Smooth muscle cell (in vitro differentiated cells): Measurements from ENCODE around the gene CLCA2. TPM values are rescaled to one million over a fixed set of nuclear protein-coding genes. Genes with fewer than 3 reads are reported as not detected.

Experiments used
- DNase-seq: peaks from one replicate; lab custom pipeline; 2025; ENCODE audit not compliant: unreplicated experiment; lab: John Stamatoyannopoulos, UW
- H2AFZ ChIP-seq: fragments of 200-600 bp; sonication (generic); 2 replicates; pipeline ENCODE4 v1.6.0; 2016; ENCODE audit warnings: antibody characterized with exemption, low read depth, mild to moderate bottlenecking
- H3F3A ChIP-seq: fragments of 200-600 bp; sonication (generic); 2 replicates; pipeline ENCODE4 v1.6.0; 2017; ENCODE audit warnings: antibody characterized with exemption, low read depth
- H3K27ac ChIP-seq: fragments of 200-600 bp; sonication (generic); 2 replicates; pipeline ENCODE4 v1.5.1; 2016; ENCODE audit warnings: low read depth, mild to moderate bottlenecking
- H3K27me3 ChIP-seq: fragments of 200-600 bp; sonication (generic); 2 replicates; pipeline ENCODE4 v1.6.1; 2016; ENCODE audit warnings: low read depth, mild to moderate bottlenecking
- H3K36me3 ChIP-seq: fragments of 200-600 bp; sonication (generic); 2 replicates; pipeline ENCODE4 v1.5.1; 2016; ENCODE audit warnings: low read depth
- H3K4me1 ChIP-seq: fragments of 200-600 bp; sonication (generic); 2 replicates; pipeline ENCODE4 v1.5.1; 2016; ENCODE audit warnings: low read depth
- H3K4me2 ChIP-seq: fragments of 200-600 bp; sonication (generic); 2 replicates; pipeline ENCODE4 v1.6.0; 2016; ENCODE audit warnings: mild to moderate bottlenecking
- H3K4me3 ChIP-seq: fragments of 200-600 bp; sonication (generic); 2 replicates; pipeline ENCODE4 v1.5.1; 2016; ENCODE audit warnings: mild to moderate bottlenecking
- H3K79me2 ChIP-seq: fragments of 200-600 bp; sonication (generic); 2 replicates; pipeline ENCODE4 v1.6.0; 2016; ENCODE audit warnings: low read depth, mild to moderate bottlenecking
- H3K9ac ChIP-seq: fragments of 200-600 bp; sonication (generic); 2 replicates; pipeline ENCODE4 v1.6.0; 2016; ENCODE audit warnings: low read depth
- H3K9me3 ChIP-seq: fragments of 200-600 bp; sonication (generic); replicated peaks from 2 replicates; pipeline ENCODE4 v1.5.1; 2016; ENCODE audit warnings: low read depth
- H4K20me1 ChIP-seq: fragments of 200-600 bp; sonication (generic); 2 replicates; pipeline ENCODE4 v1.6.0; 2016; ENCODE audit warnings: low read depth
- WGBS: methylation state at CpG from one replicate; pipeline ENCODE4 v1.1.7; 2016; ENCODE audit warnings: low lambda C conversion rate; 5-methylcytosine and 5-hydroxymethylcytosine counted together
- polyA plus RNA-seq: library from polyadenylated mRNA; unstranded; fragments of >200 nt; fragmentation: Nextera tagmentation; extraction: Ambion mirVana; gene quantifications from 2 replicates; pipeline ENCODE4 v1.2.1, GENCODE V29; 2016
- total RNA-seq: library from RNA; depleted of rRNA; stranded (reverse); fragments of >200 nt; gene quantifications from 2 replicates; pipeline ENCODE4 v1.2.3, GENCODE V29; 2014
- TF ChIP-seq, protein P1 (sequence below): fragments of 200-600 bp; sonication (generic); IDR thresholded peaks from 2 replicates; pipeline ENCODE4 v1.5.1; 2017; ENCODE audit warnings: borderline replicate concordance, mild to moderate bottlenecking, antibody characterized with exemption; ENCODE audit not compliant: insufficient read depth, poor library complexity, severe bottlenecking

CLCA2 gene
- total and polyA plus RNA-seq, 2 experiments from 2014 or later, result 1.00 to 24.2 TPM

DNA sequence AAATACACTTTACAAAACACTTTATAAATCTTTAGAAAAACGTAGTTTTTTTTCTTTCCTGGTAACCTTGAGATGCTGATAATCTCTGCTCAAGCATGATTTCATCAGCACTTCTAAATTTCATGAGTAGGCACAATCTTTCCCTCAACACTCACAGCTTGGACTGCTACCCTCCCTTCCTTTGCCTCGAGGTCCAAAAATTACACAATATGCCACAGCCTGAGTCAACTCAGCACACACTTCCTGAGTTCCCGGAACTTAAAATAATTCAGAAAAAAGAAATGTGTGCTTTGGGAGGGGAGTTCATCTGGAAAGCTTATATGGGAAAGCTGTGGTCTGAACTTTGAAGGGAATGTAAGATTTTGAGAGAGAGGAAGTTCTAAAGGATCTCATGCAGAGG, 5.9 kb downstream of the CLCA2 start:
- TF ChIP-seq, protein P1, sequence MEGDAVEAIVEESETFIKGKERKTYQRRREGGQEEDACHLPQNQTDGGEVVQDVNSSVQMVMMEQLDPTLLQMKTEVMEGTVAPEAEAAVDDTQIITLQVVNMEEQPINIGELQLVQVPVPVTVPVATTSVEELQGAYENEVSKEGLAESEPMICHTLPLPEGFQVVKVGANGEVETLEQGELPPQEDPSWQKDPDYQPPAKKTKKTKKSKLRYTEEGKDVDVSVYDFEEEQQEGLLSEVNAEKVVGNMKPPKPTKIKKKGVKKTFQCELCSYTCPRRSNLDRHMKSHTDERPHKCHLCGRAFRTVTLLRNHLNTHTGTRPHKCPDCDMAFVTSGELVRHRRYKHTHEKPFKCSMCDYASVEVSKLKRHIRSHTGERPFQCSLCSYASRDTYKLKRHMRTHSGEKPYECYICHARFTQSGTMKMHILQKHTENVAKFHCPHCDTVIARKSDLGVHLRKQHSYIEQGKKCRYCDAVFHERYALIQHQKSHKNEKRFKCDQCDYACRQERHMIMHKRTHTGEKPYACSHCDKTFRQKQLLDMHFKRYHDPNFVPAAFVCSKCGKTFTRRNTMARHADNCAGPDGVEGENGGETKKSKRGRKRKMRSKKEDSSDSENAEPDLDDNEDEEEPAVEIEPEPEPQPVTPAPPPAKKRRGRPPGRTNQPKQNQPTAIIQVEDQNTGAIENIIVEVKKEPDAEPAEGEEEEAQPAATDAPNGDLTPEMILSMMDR, result no peak

DNA sequence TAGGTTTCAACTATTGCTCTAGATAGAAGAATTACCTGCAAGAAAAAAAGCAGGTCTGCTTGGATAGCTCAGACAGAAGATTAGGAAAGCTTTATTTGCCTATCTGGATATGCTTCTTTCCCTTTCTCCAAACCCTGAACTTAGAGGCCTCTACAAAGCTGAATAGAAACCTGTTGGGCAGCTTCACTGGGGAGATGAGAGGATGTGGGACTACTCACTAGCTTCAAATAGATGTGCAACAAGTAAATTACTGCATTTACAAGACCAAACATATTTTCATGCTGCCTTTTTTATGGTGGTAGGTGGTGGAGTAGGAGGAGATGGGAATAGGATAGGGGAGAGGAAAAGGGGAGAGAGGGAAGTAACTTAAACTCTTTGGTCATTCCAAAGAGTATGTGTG, 6.4 kb downstream of the CLCA2 start:
- H3K27ac ChIP-seq, result peak overlapping the region; percentile 92
- peaks cover 26% of the 10 kb centered on the region for H3F3A ChIP-seq
- no peaks in the 10 kb centered on the region for H4K20me1 ChIP-seq
- TF ChIP-seq, protein P1, result no peak
- DNase-seq, result no peak
- peak overlapping the region; percentile 76 for H2AFZ ChIP-seq
- H3K9me3 ChIP-seq, result no peaks in the 10 kb centered on the region
- H3K4me2 ChIP-seq, result peak overlapping the region; percentile 72
- H3K4me3 ChIP-seq, result no peak overlapping the region
- H3K79me2 ChIP-seq, result no peaks in the 10 kb centered on the region
- peak overlapping the region; percentile 32 for H3K9ac ChIP-seq
- H3K4me1 ChIP-seq, result peaks cover 11% of the 10 kb centered on the region
- no peaks in the 10 kb centered on the region for H3K36me3 ChIP-seq
- H3K27me3 ChIP-seq, result no peaks in the 10 kb centered on the region

More for the DNA sequence above, 5.9 kb downstream of the CLCA2 start:
- Histone ChIP-seq H3K9me3 (no peaks in the 10 kb centered on the region), H3K4me3 (no peak overlapping the region), H3K79me2 (no peaks in the 10 kb centered on the region), H3K27ac (peak overlapping the region; percentile 92), H3K27me3 (no peaks in the 10 kb centered on the region), H3K36me3 (no peaks in the 10 kb centered on the region), H3K4me1 (peaks cover 11% of the 10 kb centered on the region), H3K9ac (peak overlapping the region; percentile 41), H2AFZ (peak overlapping the region; percentile 76), H4K20me1 (no peaks in the 10 kb centered on the region), H3K4me2 (peak overlapping the region; percentile 72), H3F3A (peaks cover 26% of the 10 kb centered on the region)
- 2% methylated on average over 3 of the region's 3 CpGs for WGBS
- no peak for DNase-seq

DNA sequence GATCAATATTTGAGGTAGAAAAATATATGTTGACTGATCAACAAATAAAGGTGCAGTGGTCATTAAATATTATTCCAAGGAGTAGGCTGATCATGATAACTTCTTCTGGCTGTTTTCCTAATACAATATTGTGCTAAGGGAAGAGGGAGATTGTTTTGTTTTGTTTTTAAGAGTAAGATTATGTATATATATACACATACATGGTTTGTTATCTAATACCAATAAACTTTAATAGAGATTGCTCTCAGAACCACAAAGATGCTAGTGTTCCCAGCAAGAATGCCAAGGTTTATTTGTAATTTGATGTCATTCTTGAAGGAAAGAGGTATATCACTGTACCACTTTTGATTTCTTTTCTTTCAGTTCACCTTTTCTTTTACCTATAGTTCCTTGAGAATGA, 10.1 kb downstream of the CLCA2 start:
- TF ChIP-seq, protein P1, result no peak
- peaks cover 11% of the 10 kb centered on the region for H3K4me1 ChIP-seq
- no peaks in the 10 kb centered on the region for H3K36me3 ChIP-seq
- no peak for DNase-seq
- no peaks in the 10 kb centered on the region for H4K20me1 ChIP-seq
- no peaks in the 10 kb centered on the region for H3K79me2 ChIP-seq
- no peak overlapping the region for H3K27ac ChIP-seq
- H3K9me3 ChIP-seq, result no peaks in the 10 kb centered on the region
- H2AFZ ChIP-seq, result no peak overlapping the region
- H3K27me3 ChIP-seq, result peaks cover 5% of the 10 kb centered on the region
- no peak overlapping the region for H3K9ac ChIP-seq
- no peak overlapping the region for H3K4me3 ChIP-seq
- H3K4me2 ChIP-seq, result no peak overlapping the region
- peaks cover 18% of the 10 kb centered on the region for H3F3A ChIP-seq

DNA sequence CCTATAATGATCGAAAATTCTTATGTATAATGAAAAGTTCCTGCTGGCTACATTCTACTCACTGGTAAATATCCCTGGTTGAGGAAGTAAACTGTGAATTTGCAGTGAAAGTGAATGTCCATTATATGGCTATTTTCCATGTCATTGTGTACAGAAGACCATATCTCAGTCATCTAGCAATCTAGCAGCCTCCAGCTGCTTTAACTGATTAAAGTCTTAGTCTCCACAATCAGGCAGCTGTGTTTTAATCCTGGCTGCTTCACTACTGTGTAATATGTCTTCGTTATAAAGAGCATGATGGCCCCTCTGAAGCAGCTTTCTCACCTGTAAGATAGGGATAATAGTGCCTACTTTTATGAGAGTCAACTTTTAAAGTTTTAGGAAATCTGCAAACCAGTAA, 11.4 kb downstream of the CLCA2 start:
- H3K4me2 ChIP-seq, result no peak overlapping the region
- peaks cover 9% of the 10 kb centered on the region for H3K27me3 ChIP-seq
- no peak for DNase-seq
- H3F3A ChIP-seq, result peaks cover 7% of the 10 kb centered on the region
- H3K4me1 ChIP-seq, result peaks cover 3% of the 10 kb centered on the region
- WGBS, result 59% methylated on average over 2 of the region's 2 CpGs
- H4K20me1 ChIP-seq, result no peaks in the 10 kb centered on the region
- H3K9ac ChIP-seq, result no peak overlapping the region
- H3K36me3 ChIP-seq, result no peaks in the 10 kb centered on the region
- no peak overlapping the region for H3K27ac ChIP-seq
- H2AFZ ChIP-seq, result no peak overlapping the region
- H3K79me2 ChIP-seq, result no peaks in the 10 kb centered on the region
- TF ChIP-seq, protein P1, result no peak
- H3K9me3 ChIP-seq, result no peaks in the 10 kb centered on the region
- no peak overlapping the region for H3K4me3 ChIP-seq
